ENCODE results near the gene KLHL5. TPM values are rescaled to one million over a fixed set of nuclear protein-coding genes. Genes with fewer than 3 reads are reported as not detected.
A peak's percentile ranks its signal among the peaks of the same experiment; 100 is the strongest.

KLHL5 gene
- total RNA-seq, 1 experiment from 2014 or later: 147 TPM

- no peak overlapping the region for H3K4me3 ChIP-seq (ENCODE audit: low read length)
- no peak overlapping the region for H3K9ac ChIP-seq (ENCODE audit: low read length)
- peaks cover 60% of the 10 kb centered on the region for H3K4me1 ChIP-seq (ENCODE audit: low read length)
- H3K9me2 ChIP-seq (replicated peaks; ENCODE audit: insufficient read depth, low read length): no peaks in the 10 kb centered on the region
- no peaks in the 10 kb centered on the region for H3K9me3 ChIP-seq (ENCODE audit: low read length)
- 0 out of 2 replicates have a peak, but pooled peaks cover 3% of the 10 kb centered on the region for H4K20me1 ChIP-seq (ENCODE audit: insufficient read depth, low read depth, low read length)
- no peak for DNase-seq
- no peak overlapping the region for H3K4me2 ChIP-seq (ENCODE audit: low read depth, low read length, poor library complexity, severe bottlenecking)
- no peak overlapping the region for H3K27ac ChIP-seq (ENCODE audit: low read length)
- H2AFZ ChIP-seq (ENCODE audit: low read length): no peak overlapping the region
- H3K79me2 ChIP-seq (ENCODE audit: low read length): peaks cover 99% of the 10 kb centered on the region
- H3K27me3 ChIP-seq (ENCODE audit: low read length): no peaks in the 10 kb centered on the region
- peaks cover 11% of the 10 kb centered on the region for H3K36me3 ChIP-seq (ENCODE audit: insufficient read depth, low read length)
These were observed 575 bp upstream of the KLHL5 start for GRCh38 chr4:39061457-39061856.

DNA sequence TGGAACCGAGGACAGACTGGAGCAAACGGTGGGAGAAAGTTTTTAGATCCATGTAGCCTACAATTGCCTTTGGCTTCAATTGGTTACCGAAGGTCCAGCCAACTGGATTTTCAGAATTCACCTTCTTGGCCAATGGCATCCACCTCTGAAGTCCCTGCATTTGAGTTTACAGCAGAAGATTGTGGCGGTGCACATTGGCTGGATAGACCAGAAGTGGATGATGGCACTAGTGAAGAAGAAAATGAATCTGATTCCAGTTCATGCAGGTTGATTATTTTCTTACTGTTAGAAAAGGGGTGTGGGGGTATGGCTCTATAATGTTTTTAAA lies 702 bp downstream of the KLHL5 start:
- peaks cover 99% of the 10 kb centered on the region for H3K79me2 ChIP-seq (ENCODE audit: low read length)
- H2AFZ ChIP-seq (ENCODE audit: low read length): no peak overlapping the region
- H3K4me2 ChIP-seq (ENCODE audit: low read depth, low read length, poor library complexity, severe bottlenecking): peak overlapping the region; percentile 6
- no peaks in the 10 kb centered on the region for H3K9me2 ChIP-seq (replicated peaks; ENCODE audit: insufficient read depth, low read length)
- H3K9ac ChIP-seq (ENCODE audit: low read length): no peak overlapping the region
- 0 out of 2 replicates have a peak, but pooled peaks cover 3% of the 10 kb centered on the region for H4K20me1 ChIP-seq (ENCODE audit: insufficient read depth, low read depth, low read length)
- peaks cover 48% of the 10 kb centered on the region for H3K4me1 ChIP-seq (ENCODE audit: low read length)
- no peaks in the 10 kb centered on the region for H3K27me3 ChIP-seq (ENCODE audit: low read length)
- no peaks in the 10 kb centered on the region for H3K9me3 ChIP-seq (ENCODE audit: low read length)
- H3K36me3 ChIP-seq (ENCODE audit: insufficient read depth, low read length): peaks cover 10% of the 10 kb centered on the region
- DNase-seq: no peak
- 0 out of 2 replicates have a peak overlapping the region, but pooled peaks have one; percentile 8 for H3K27ac ChIP-seq (ENCODE audit: low read length)
- no peak overlapping the region for H3K4me3 ChIP-seq (ENCODE audit: low read length)

GRCh38 chr4:39063430-39063829 lies 1.4 kb downstream of the KLHL5 start:
- Histone ChIP-seq H3K4me3 (ENCODE audit: low read length) (no peak overlapping the region), H3K4me2 (ENCODE audit: low read depth, low read length, poor library complexity, severe bottlenecking) (no peak overlapping the region), H3K27me3 (ENCODE audit: low read length) (no peaks in the 10 kb centered on the region), H3K79me2 (ENCODE audit: low read length) (peaks cover 99% of the 10 kb centered on the region), H3K9me2 (replicated peaks; ENCODE audit: insufficient read depth, low read length) (no peaks in the 10 kb centered on the region), H3K4me1 (ENCODE audit: low read length) (peaks cover 46% of the 10 kb centered on the region), H3K9ac (ENCODE audit: low read length) (no peak overlapping the region), H2AFZ (ENCODE audit: low read length) (no peak overlapping the region), H3K27ac (ENCODE audit: low read length) (peak overlapping the region; percentile 25), H4K20me1 (ENCODE audit: insufficient read depth, low read depth, low read length) (0 out of 2 replicates have a peak, but pooled peaks cover 3% of the 10 kb centered on the region), H3K9me3 (ENCODE audit: low read length) (no peaks in the 10 kb centered on the region), H3K36me3 (ENCODE audit: insufficient read depth, low read length) (peaks cover 8% of the 10 kb centered on the region)
- no peak for DNase-seq

GRCh38 chr4:39066371-39066770 lies 4.3 kb downstream of the KLHL5 start:
- Histone ChIP-seq H3K9me3 (ENCODE audit: low read length) (no peaks in the 10 kb centered on the region), H3K36me3 (ENCODE audit: insufficient read depth, low read length) (peaks cover 5% of the 10 kb centered on the region), H3K4me3 (ENCODE audit: low read length) (no peak overlapping the region), H3K9me2 (replicated peaks; ENCODE audit: insufficient read depth, low read length) (no peaks in the 10 kb centered on the region), H4K20me1 (ENCODE audit: insufficient read depth, low read depth, low read length) (no peaks in the 10 kb centered on the region), H2AFZ (ENCODE audit: low read length) (no peak overlapping the region), H3K27ac (ENCODE audit: low read length) (no peak overlapping the region), H3K79me2 (ENCODE audit: low read length) (peaks cover 97% of the 10 kb centered on the region), H3K4me2 (ENCODE audit: low read depth, low read length, poor library complexity, severe bottlenecking) (no peak overlapping the region), H3K9ac (ENCODE audit: low read length) (no peak overlapping the region), H3K27me3 (ENCODE audit: low read length) (no peaks in the 10 kb centered on the region), H3K4me1 (ENCODE audit: low read length) (peaks cover 43% of the 10 kb centered on the region)
- DNase-seq: no peak

GRCh38 chr4:39067031-39067430 lies 5.0 kb downstream of the KLHL5 start:
- Histone ChIP-seq H3K9ac (ENCODE audit: low read length) (no peak overlapping the region), H3K4me1 (ENCODE audit: low read length) (peaks cover 43% of the 10 kb centered on the region), H3K9me3 (ENCODE audit: low read length) (no peaks in the 10 kb centered on the region), H3K4me2 (ENCODE audit: low read depth, low read length, poor library complexity, severe bottlenecking) (no peak overlapping the region), H3K79me2 (ENCODE audit: low read length) (peaks cover 97% of the 10 kb centered on the region), H3K27me3 (ENCODE audit: low read length) (no peaks in the 10 kb centered on the region), H3K4me3 (ENCODE audit: low read length) (no peak overlapping the region), H3K27ac (ENCODE audit: low read length) (no peak overlapping the region), H4K20me1 (ENCODE audit: insufficient read depth, low read depth, low read length) (no peaks in the 10 kb centered on the region), H3K36me3 (ENCODE audit: insufficient read depth, low read length) (peaks cover 10% of the 10 kb centered on the region), H2AFZ (ENCODE audit: low read length) (no peak overlapping the region), H3K9me2 (replicated peaks; ENCODE audit: insufficient read depth, low read length) (no peaks in the 10 kb centered on the region)
- no peak for DNase-seq

DNA sequence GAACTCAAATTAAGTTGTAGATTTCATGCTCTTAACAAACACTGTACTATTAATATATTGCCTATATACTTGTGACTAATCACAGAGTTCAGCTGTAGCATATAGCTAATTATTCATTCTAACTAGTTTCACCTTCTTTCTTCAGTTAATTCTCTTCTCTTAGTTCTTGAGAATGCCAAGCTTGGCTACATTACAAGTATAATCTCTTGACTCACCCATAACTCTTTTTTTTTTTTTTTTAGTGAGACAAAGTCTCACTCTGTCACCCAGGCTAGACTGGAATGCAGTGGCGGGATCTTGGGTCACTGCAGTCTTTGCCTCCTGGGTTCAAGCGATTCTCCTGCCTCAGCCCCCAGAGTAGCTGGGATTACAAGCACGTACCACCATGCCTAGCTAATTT lies 5.4 kb downstream of the KLHL5 start:
- H3K27ac ChIP-seq (ENCODE audit: low read length): no peak overlapping the region
- no peaks in the 10 kb centered on the region for H3K9me3 ChIP-seq (ENCODE audit: low read length)
- no peak overlapping the region for H2AFZ ChIP-seq (ENCODE audit: low read length)
- no peak for DNase-seq
- no peak overlapping the region for H3K4me3 ChIP-seq (ENCODE audit: low read length)
- H3K79me2 ChIP-seq (ENCODE audit: low read length): peaks cover 97% of the 10 kb centered on the region
- peaks cover 41% of the 10 kb centered on the region for H3K4me1 ChIP-seq (ENCODE audit: low read length)
- H3K4me2 ChIP-seq (ENCODE audit: low read depth, low read length, poor library complexity, severe bottlenecking): no peak overlapping the region
- H3K36me3 ChIP-seq (ENCODE audit: insufficient read depth, low read length): peaks cover 11% of the 10 kb centered on the region
- H3K9me2 ChIP-seq (replicated peaks; ENCODE audit: insufficient read depth, low read length): no peaks in the 10 kb centered on the region
- H4K20me1 ChIP-seq (ENCODE audit: insufficient read depth, low read depth, low read length): no peaks in the 10 kb centered on the region
- H3K9ac ChIP-seq (ENCODE audit: low read length): no peak overlapping the region
- no peaks in the 10 kb centered on the region for H3K27me3 ChIP-seq (ENCODE audit: low read length)

GRCh38 chr4:39068907-39069306 lies 6.9 kb downstream of the KLHL5 start:
- H4K20me1 ChIP-seq (ENCODE audit: insufficient read depth, low read depth, low read length): no peaks in the 10 kb centered on the region
- no peaks in the 10 kb centered on the region for H3K27me3 ChIP-seq (ENCODE audit: low read length)
- H3K9me2 ChIP-seq (replicated peaks; ENCODE audit: insufficient read depth, low read length): no peaks in the 10 kb centered on the region
- H3K9ac ChIP-seq (ENCODE audit: low read length): no peak overlapping the region
- peaks cover 27% of the 10 kb centered on the region for H3K4me1 ChIP-seq (ENCODE audit: low read length)
- H3K4me3 ChIP-seq (ENCODE audit: low read length): no peak overlapping the region
- H2AFZ ChIP-seq (ENCODE audit: low read length): no peak overlapping the region
- no peak overlapping the region for H3K27ac ChIP-seq (ENCODE audit: low read length)
- peaks cover 94% of the 10 kb centered on the region for H3K79me2 ChIP-seq (ENCODE audit: low read length)
- no peaks in the 10 kb centered on the region for H3K9me3 ChIP-seq (ENCODE audit: low read length)
- H3K36me3 ChIP-seq (ENCODE audit: insufficient read depth, low read length): peaks cover 9% of the 10 kb centered on the region
- no peak for DNase-seq
- H3K4me2 ChIP-seq (ENCODE audit: low read depth, low read length, poor library complexity, severe bottlenecking): no peak overlapping the region

DNA sequence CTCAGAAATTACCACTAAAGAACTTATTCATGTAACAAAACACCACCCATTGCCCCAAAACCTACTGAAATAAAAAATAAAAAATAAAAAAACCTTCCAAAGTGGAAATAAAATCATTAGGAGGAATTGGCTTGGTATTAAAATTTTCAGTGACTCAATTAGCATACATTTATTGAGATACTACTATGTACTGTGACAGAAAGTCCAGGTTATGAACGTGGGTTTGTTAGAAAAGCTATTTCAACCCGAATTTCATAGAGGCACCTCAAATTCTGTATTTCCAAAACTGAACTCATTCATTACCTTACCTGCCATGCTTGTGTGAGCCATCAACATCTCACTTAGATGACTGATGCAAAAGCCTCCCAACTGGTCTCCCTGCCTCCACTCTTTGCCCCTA lies 16.8 kb downstream of the KLHL5 start:
- no peak overlapping the region for H3K4me2 ChIP-seq (ENCODE audit: low read depth, low read length, poor library complexity, severe bottlenecking)
- no peaks in the 10 kb centered on the region for H3K27me3 ChIP-seq (ENCODE audit: low read length)
- H3K4me3 ChIP-seq (ENCODE audit: low read length): no peak overlapping the region
- peaks cover 54% of the 10 kb centered on the region for H3K36me3 ChIP-seq (ENCODE audit: insufficient read depth, low read length)
- no peaks in the 10 kb centered on the region for H3K9me3 ChIP-seq (ENCODE audit: low read length)
- no peak overlapping the region for H2AFZ ChIP-seq (ENCODE audit: low read length)
- H3K9me2 ChIP-seq (replicated peaks; ENCODE audit: insufficient read depth, low read length): no peaks in the 10 kb centered on the region
- DNase-seq: no peak
- no peak overlapping the region for H3K27ac ChIP-seq (ENCODE audit: low read length)
- no peak overlapping the region for H3K9ac ChIP-seq (ENCODE audit: low read length)
- H3K79me2 ChIP-seq (ENCODE audit: low read length): peaks cover 69% of the 10 kb centered on the region
- H4K20me1 ChIP-seq (ENCODE audit: insufficient read depth, low read depth, low read length): no peaks in the 10 kb centered on the region
- H3K4me1 ChIP-seq (ENCODE audit: low read length): peaks cover 6% of the 10 kb centered on the region

DNA sequence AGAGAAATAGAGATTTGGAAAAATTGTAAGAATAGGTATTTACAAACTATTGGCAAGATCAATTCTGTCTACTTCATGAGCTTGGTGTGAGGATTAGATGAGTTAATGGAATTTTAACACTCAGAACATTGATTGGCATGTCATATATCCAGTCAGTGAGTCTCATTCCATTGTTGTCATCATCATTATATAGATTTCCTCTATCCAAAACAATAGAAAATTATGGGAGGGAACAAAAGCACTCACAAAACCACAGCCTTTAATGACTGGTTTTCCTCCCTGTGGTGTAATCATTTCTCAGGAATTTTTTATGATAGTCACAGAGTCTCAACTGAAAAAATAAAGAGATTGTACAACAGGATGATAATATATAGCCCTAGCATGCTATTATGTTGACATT lies 21.1 kb downstream of the KLHL5 start:
- peaks cover 6% of the 10 kb centered on the region for H3K4me1 ChIP-seq (ENCODE audit: low read length)
- DNase-seq: no peak
- H3K4me3 ChIP-seq (ENCODE audit: low read length): no peak overlapping the region
- no peak overlapping the region for H3K9ac ChIP-seq (ENCODE audit: low read length)
- no peak overlapping the region for H3K4me2 ChIP-seq (ENCODE audit: low read depth, low read length, poor library complexity, severe bottlenecking)
- H3K9me2 ChIP-seq (replicated peaks; ENCODE audit: insufficient read depth, low read length): no peaks in the 10 kb centered on the region
- H4K20me1 ChIP-seq (ENCODE audit: insufficient read depth, low read depth, low read length): no peaks in the 10 kb centered on the region
- no peaks in the 10 kb centered on the region for H3K27me3 ChIP-seq (ENCODE audit: low read length)
- H2AFZ ChIP-seq (ENCODE audit: low read length): no peak overlapping the region
- peaks cover 44% of the 10 kb centered on the region for H3K79me2 ChIP-seq (ENCODE audit: low read length)
- H3K27ac ChIP-seq (ENCODE audit: low read length): no peak overlapping the region
- peaks cover 54% of the 10 kb centered on the region for H3K36me3 ChIP-seq (ENCODE audit: insufficient read depth, low read length)
- no peaks in the 10 kb centered on the region for H3K9me3 ChIP-seq (ENCODE audit: low read length)
